ENCODE results near the gene AMBP. TPM values are rescaled to one million over a fixed set of nuclear protein-coding genes. Genes with fewer than 3 reads are reported as not detected.
A peak's percentile ranks its signal among the peaks of the same experiment; 100 is the strongest.

The AMBP gene
- total RNA-seq, 1 donor from 2014 or later: not detected

DNA sequence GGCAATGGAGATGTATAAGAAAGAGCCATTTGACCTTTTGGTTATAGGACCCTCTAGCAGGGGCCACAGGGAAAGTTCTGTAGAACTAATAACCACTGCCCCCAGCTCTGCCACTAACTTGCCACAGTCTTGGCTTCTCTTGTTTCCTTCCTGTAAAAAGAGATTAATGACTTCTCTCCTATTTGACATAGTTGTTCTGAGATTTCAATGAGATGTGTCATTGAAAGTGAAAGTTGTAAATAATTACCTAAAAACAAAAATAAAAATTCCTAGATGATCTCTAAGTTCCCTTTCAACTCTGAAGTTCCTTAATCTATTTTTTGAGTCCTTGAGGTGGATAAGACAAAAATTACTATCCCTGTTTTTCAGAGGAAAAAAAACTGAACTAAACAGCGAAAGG is 22.4 kb upstream of the AMBP start:
- Mint-ChIP-seq H3K4me3 (no peak overlapping the region), H3K9me3 (peaks cover 4% of the 10 kb centered on the region), H3K36me3 (ENCODE audit: low read depth) (no peaks in the 10 kb centered on the region), H3K4me1 (peaks cover 3% of the 10 kb centered on the region), H3K27ac (no peak overlapping the region), H3K27me3 (peaks cover 50% of the 10 kb centered on the region)
- intact Hi-C loops (cut with micrococcal nuclease): no loop called here
- DNase-seq: no peak

GRCh38 chr9:114099669-114100270 is 21.7 kb upstream of the AMBP start:
- no peak for DNase-seq
- intact Hi-C loops (cut with micrococcal nuclease): no loop called here
- no peak overlapping the region for H3K27ac Mint-ChIP-seq
- peaks cover 44% of the 10 kb centered on the region for H3K27me3 Mint-ChIP-seq
- peaks cover 3% of the 10 kb centered on the region for H3K4me1 Mint-ChIP-seq
- no peaks in the 10 kb centered on the region for H3K36me3 Mint-ChIP-seq (ENCODE audit: low read depth)
- H3K9me3 Mint-ChIP-seq: peaks cover 4% of the 10 kb centered on the region
- no peak overlapping the region for H3K4me3 Mint-ChIP-seq

GRCh38 chr9:114098936-114099668 is 21.0 kb upstream of the AMBP start, which contains the start of gene KIF12:
Gene KIF12, minus strand, starts transcription at chr9:114099292. Its CDS starts 16 bp downstream, at chr9:114099276.
- Mint-ChIP-seq H3K4me1 (peaks cover 3% of the 10 kb centered on the region), H3K4me3 (no peak within 1 kb of the TSS), H3K36me3 (ENCODE audit: low read depth) (no peaks in the 10 kb centered on the region), H3K27me3 (peaks cover 38% of the 10 kb centered on the region), H3K9me3 (peaks cover 4% of the 10 kb centered on the region), H3K27ac (no peak within 1 kb of the TSS)
- no peak for DNase-seq
- intact Hi-C loops (cut with micrococcal nuclease): no loop called here

DNA sequence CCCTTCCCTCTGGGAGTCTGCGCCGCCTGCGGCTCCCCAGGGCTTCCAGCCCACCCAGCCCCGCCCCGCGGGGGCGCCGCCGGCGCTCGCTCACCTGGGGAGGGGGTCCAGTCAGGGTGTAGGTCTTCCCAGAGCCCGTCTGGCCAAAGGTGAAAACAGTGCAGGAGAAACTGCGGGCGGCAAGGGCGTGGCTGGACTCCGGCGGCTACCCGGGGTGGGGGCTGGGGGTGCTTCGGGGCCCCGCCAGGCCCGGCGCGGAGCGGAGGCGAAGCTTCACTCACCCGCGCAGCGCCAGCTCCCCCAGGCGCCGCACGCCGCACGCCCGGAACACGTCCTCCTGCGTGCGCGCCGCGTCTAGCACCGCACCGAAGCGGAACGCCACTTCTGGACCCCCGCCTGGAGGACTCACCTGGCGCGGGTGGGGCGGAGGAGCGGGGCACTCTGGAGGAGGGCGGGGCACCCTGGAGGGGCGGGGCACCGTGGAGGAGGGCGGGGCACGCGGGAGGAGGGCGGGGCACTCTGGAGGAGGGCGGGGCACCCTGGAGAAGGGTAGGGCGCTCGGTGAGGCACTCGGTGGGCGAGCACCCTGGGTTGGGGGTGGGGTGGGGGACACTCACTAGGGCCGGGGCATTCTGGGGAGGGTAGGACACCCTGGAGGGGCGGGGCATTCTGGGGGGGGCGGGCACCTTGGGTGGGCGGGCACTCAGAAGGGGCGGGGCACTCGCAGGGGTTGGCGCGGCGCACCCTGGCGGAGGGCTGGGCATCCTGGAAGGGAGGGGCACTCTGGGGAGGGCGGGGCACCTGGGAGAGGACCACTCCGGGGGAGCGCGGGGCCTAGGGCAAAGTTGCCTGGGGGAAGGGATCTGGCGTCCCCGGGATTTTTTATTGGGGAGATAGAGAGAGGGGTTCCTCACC is 20.2 kb upstream of the AMBP start:
- Mint-ChIP-seq H3K4me1 (peaks cover 3% of the 10 kb centered on the region), H3K9me3 (peaks cover 4% of the 10 kb centered on the region), H3K4me3 (no peak overlapping the region), H3K27ac (no peak overlapping the region), H3K27me3 (peaks cover 33% of the 10 kb centered on the region), H3K36me3 (ENCODE audit: low read depth) (no peaks in the 10 kb centered on the region)
- peak; percentile 68 for DNase-seq
- intact Hi-C loops (cut with micrococcal nuclease): no loop called here

DNA sequence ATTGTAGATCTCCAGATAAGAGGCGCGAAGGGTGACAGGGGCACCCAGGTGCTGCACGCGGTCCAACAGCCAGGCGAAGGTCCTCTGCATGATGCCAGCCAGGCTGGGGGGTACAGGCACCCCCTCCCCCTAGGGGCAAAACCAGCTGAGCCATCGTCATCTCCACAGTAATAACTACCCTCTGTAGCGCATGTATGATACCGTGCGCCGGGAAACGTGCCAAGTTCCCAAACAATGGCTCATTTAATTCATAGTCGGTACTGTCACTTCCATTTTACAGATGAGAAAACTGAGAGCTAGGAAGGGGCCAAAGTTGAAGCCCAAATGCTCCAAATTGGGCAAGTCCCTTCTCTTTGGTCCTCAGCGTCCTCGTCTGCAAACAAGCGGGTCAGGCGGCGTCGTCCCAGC is 19.5 kb upstream of the AMBP start:
- no peak for DNase-seq
- Mint-ChIP-seq H3K36me3 (ENCODE audit: low read depth) (no peaks in the 10 kb centered on the region), H3K9me3 (peaks cover 4% of the 10 kb centered on the region), H3K27me3 (peaks cover 31% of the 10 kb centered on the region), H3K4me3 (peak overlapping the region; percentile 10), H3K27ac (no peak overlapping the region), H3K4me1 (peaks cover 3% of the 10 kb centered on the region)
- intact Hi-C loops (cut with micrococcal nuclease): no loop called here

GRCh38 chr9:114096866-114097612 is 18.9 kb upstream of the AMBP start:
- no peaks in the 10 kb centered on the region for H3K36me3 Mint-ChIP-seq (ENCODE audit: low read depth)
- peaks cover 3% of the 10 kb centered on the region for H3K4me1 Mint-ChIP-seq
- H3K9me3 Mint-ChIP-seq: peaks cover 4% of the 10 kb centered on the region
- no peak overlapping the region for H3K27ac Mint-ChIP-seq
- intact Hi-C loops (cut with micrococcal nuclease): no loop called here
- H3K4me3 Mint-ChIP-seq: peak overlapping the region; percentile 10
- no peak for DNase-seq
- H3K27me3 Mint-ChIP-seq: peaks cover 29% of the 10 kb centered on the region

DNA sequence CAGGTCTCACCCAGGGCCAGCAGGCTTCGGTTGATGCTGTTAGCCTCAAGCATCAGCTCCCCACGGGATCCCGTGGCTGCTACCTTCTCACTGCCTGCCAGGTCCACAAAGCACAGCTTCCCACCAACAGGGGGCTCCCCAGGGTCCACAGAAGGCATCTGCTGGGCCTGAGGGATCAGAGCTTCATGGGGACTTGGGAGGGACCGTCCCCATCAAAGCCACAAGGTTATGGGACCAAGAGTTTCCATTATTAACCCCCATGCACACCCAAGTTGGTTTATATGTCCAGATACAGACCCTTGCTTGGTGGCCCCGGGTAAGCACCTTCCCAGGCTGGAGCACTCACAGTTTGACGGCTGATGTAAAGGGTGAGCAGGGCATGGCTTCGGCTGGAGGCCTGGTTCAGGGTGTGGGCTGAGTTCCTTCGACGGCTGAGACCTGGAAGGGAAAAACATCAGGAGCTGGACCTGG is 18.0 kb upstream of the AMBP start:
- intact Hi-C loops (cut with micrococcal nuclease): no loop called here
- Mint-ChIP-seq H3K4me3 (peak overlapping the region; percentile 10), H3K9me3 (no peaks in the 10 kb centered on the region), H3K27ac (no peak overlapping the region), H3K36me3 (ENCODE audit: low read depth) (no peaks in the 10 kb centered on the region), H3K27me3 (peaks cover 26% of the 10 kb centered on the region), H3K4me1 (peaks cover 3% of the 10 kb centered on the region)
- DNase-seq: no peak

DNA sequence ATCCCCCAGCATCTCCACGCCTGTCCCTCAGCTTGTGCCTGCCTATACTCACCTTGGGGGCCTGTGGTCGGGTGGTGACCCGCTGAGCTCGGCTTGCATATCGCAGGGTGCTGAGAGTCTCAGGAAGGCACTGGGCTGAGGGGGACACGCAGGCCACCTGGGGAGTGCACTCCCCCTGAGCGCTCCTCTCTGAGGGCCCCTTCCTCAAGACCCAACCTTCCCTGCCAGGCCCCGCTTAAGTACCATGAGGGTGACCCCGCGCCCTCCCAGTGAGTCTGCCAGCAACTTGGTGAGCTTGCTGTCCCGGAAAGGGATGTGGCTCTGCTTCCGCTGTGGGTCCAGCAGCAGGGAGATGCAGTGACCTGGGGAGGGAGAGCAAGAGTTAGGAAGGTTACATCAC is 16.9 kb upstream of the AMBP start:
- no peaks in the 10 kb centered on the region for H3K9me3 Mint-ChIP-seq
- no peak overlapping the region for H3K27ac Mint-ChIP-seq
- intact Hi-C loops (cut with micrococcal nuclease): no loop called here
- peaks cover 3% of the 10 kb centered on the region for H3K4me1 Mint-ChIP-seq
- H3K4me3 Mint-ChIP-seq: no peak overlapping the region
- no peaks in the 10 kb centered on the region for H3K36me3 Mint-ChIP-seq (ENCODE audit: low read depth)
- DNase-seq: no peak
- H3K27me3 Mint-ChIP-seq: peaks cover 22% of the 10 kb centered on the region

GRCh38 chr9:114093761-114094505 is 15.8 kb upstream of the AMBP start:
- H3K27ac Mint-ChIP-seq: no peak overlapping the region
- H3K36me3 Mint-ChIP-seq (ENCODE audit: low read depth): no peaks in the 10 kb centered on the region
- intact Hi-C loops (cut with micrococcal nuclease): no loop called here

DNA sequence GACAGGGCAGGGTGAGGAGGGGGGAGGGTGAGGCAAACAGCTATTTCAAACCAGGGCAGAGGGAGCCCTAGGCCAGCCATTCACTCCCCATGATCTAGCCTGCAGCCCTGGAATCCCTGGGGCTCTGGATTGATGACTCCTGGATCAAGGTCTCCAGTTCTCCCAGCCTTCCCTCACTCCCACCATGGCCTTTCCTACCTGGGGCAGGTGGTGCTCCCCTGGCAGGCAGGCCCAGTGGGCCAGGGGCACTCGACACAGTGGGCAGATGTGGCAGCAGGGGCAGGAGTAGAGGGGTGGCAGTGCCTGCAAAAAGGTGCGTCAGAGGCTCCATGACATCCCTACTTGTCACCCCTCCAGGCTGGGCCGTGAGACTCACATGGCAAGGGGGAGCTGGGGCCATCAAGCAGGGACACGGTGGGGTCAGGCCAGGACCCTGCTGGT is 15.0 kb upstream of the AMBP start:
- intact Hi-C loops (cut with micrococcal nuclease): no loop called here
- no peak for DNase-seq
- Mint-ChIP-seq H3K27me3 (peaks cover 15% of the 10 kb centered on the region), H3K4me1 (peaks cover 3% of the 10 kb centered on the region), H3K36me3 (ENCODE audit: low read depth) (no peaks in the 10 kb centered on the region), H3K4me3 (no peak overlapping the region), H3K27ac (no peak overlapping the region), H3K9me3 (no peaks in the 10 kb centered on the region)

More at GRCh38 chr9:114093761-114094505, 15.8 kb upstream of the AMBP start:
- H3K4me1 Mint-ChIP-seq: peaks cover 3% of the 10 kb centered on the region
- no peak overlapping the region for H3K4me3 Mint-ChIP-seq
- no peaks in the 10 kb centered on the region for H3K9me3 Mint-ChIP-seq
- DNase-seq: no peak
- H3K27me3 Mint-ChIP-seq: peaks cover 16% of the 10 kb centered on the region

DNA sequence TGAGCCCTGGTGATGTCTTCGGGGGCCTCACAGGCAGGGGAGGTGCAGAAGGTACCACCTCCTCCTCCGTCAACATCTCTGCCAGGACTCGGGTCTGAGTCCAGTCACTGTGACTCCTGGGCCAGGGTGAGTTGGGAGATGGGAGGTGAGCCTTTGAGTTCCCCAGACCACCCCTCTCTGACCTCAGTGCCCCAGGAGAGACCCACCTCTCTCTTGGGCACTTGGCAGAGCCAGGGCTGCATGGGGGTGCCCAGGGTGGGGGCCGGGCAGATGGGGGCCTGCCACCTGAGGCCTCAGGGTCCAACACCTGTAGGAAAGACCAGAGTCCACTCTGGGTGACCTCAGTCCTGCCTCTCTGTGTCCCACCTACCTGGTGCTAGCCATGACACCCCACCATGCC is 14.2 kb upstream of the AMBP start:
- Mint-ChIP-seq H3K27me3 (peaks cover 11% of the 10 kb centered on the region), H3K9me3 (no peaks in the 10 kb centered on the region), H3K4me3 (no peak overlapping the region), H3K4me1 (no peaks in the 10 kb centered on the region), H3K36me3 (ENCODE audit: low read depth) (no peaks in the 10 kb centered on the region), H3K27ac (no peak overlapping the region)
- DNase-seq: no peak
- intact Hi-C loops (cut with micrococcal nuclease): no loop called here

DNA sequence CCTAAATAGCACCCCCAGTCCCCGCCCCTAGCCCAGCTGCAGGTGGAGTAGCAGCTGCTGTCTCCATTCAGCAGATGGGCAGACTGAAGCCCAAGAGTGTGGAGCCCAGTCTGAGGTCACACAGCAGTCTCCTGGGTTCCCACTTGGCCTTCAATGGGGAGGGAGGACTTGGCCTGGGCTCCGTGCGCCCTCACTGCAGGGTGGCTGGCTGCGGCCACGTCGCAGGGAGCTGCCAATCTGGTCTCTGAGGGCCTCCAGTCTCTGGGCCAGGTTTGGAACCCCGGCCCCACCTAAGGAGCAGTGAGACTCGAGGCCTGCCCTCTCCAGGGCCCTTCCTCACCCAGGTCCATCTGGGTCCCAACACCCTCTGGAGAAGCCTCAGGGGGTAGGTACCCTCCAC is 13.6 kb upstream of the AMBP start:
- Mint-ChIP-seq H3K4me1 (no peaks in the 10 kb centered on the region), H3K36me3 (ENCODE audit: low read depth) (no peaks in the 10 kb centered on the region), H3K4me3 (no peak overlapping the region), H3K27me3 (peaks cover 6% of the 10 kb centered on the region), H3K9me3 (no peaks in the 10 kb centered on the region), H3K27ac (no peak overlapping the region)
- no peak for DNase-seq
- intact Hi-C loops (cut with micrococcal nuclease): no loop called here

- H3K4me1 Mint-ChIP-seq: no peaks in the 10 kb centered on the region
- H3K4me3 Mint-ChIP-seq: no peak overlapping the region
- no peaks in the 10 kb centered on the region for H3K27me3 Mint-ChIP-seq
- no peak overlapping the region for H3K27ac Mint-ChIP-seq
- DNase-seq: no peak
- H3K9me3 Mint-ChIP-seq: no peaks in the 10 kb centered on the region
- intact Hi-C loops (cut with micrococcal nuclease): no loop called here
- no peaks in the 10 kb centered on the region for H3K36me3 Mint-ChIP-seq (ENCODE audit: low read depth)
These were observed 12.7 kb upstream of the AMBP start for GRCh38 chr9:114090798-114091197.

Measured in activated CD4-positive, alpha-beta T cell treated with anti-CD3 and anti-CD28 coated beads, Interleukin-2, amount 10 ng/mL, durations not matched to agents 24 days and 14 days (primary cell).